ENCODE data around the gene MTA1.

Gene MTA1

GRCh38 chr14:105471823-105472485, 52.3 kb downstream of the MTA1 start:
- Histone ChIP-seq H4K20me1 (ENCODE audit: insufficient read depth, low read length) (no peaks in the 10 kb centered on the region), H3K4me1 (ENCODE audit: insufficient read depth, low read length, severe bottlenecking) (peaks cover 7% of the 10 kb centered on the region)

DNA sequence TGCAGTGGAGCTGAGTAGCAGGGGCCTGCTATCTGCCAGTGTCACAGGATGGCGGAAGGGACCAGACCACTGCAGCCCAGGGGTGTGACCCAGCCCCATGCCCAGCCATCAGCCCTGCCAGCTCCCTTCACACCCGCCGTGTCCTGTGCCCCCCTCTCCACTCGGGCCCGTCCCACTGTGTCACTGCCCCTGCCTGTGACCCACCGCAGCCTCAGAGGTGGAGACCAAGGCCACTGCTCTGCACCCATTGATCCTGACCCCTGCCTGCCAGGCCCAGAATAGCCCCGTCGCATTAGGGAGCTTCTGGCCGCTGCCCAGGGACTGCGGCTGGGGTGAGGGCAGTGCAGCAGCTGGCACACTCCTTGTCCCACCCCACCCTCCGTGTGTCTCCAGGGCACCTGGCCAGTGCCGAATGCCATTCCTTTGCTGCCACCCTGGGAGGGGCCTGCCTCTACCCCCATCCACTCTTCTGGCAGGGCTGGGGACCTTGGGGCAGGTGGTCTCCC, 52.9 kb downstream of the MTA1 start:
- TF ChIP-seq EZH2 (IDR thresholded peaks at IDR 0.05; ENCODE audit: borderline replicate concordance, low read length): no peak
- TF ChIP-seq, protein P1, sequence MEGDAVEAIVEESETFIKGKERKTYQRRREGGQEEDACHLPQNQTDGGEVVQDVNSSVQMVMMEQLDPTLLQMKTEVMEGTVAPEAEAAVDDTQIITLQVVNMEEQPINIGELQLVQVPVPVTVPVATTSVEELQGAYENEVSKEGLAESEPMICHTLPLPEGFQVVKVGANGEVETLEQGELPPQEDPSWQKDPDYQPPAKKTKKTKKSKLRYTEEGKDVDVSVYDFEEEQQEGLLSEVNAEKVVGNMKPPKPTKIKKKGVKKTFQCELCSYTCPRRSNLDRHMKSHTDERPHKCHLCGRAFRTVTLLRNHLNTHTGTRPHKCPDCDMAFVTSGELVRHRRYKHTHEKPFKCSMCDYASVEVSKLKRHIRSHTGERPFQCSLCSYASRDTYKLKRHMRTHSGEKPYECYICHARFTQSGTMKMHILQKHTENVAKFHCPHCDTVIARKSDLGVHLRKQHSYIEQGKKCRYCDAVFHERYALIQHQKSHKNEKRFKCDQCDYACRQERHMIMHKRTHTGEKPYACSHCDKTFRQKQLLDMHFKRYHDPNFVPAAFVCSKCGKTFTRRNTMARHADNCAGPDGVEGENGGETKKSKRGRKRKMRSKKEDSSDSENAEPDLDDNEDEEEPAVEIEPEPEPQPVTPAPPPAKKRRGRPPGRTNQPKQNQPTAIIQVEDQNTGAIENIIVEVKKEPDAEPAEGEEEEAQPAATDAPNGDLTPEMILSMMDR (IDR thresholded peaks at IDR 0.05; ENCODE audit: low read length): no peak
- no peaks in the 10 kb centered on the region for H3K9me2 ChIP-seq (ENCODE audit: low read depth, low read length)
- no peaks in the 10 kb centered on the region for H4K20me1 ChIP-seq (ENCODE audit: insufficient read depth, low read length)
- H3K4me1 ChIP-seq (ENCODE audit: insufficient read depth, low read length, severe bottlenecking): peaks cover 7% of the 10 kb centered on the region
- no peaks in the 10 kb centered on the region for H3K9me3 ChIP-seq (ENCODE audit: low read length)
- peaks cover 24% of the 10 kb centered on the region; the same call in 1 of the 2 replicates for H3K27me3 ChIP-seq (ENCODE audit: insufficient read depth, low read length)
- no peaks in the 10 kb centered on the region for H3F3A ChIP-seq (ENCODE audit: insufficient read depth, low read length)
- H3K27ac ChIP-seq (ENCODE audit: low read depth, low read length, poor library complexity, severe bottlenecking): no peak overlapping the region
- H3K4me3 ChIP-seq (ENCODE audit: low read depth, low read length, poor library complexity, severe bottlenecking): no peak overlapping the region
- H3K36me3 ChIP-seq (ENCODE audit: insufficient read depth, low read length): peaks cover 31% of the 10 kb centered on the region
- no peak overlapping the region for H3K9ac ChIP-seq (ENCODE audit: low read length)
- H3K79me2 ChIP-seq (ENCODE audit: insufficient read depth, low read length): no peaks in the 10 kb centered on the region
- no peak overlapping the region for H2AFZ ChIP-seq (ENCODE audit: low read length)
- no peak overlapping the region for H3K4me2 ChIP-seq (ENCODE audit: low read length)

More at GRCh38 chr14:105471823-105472485, 52.3 kb downstream of the MTA1 start:
- H3K9me3 ChIP-seq (ENCODE audit: low read length): no peaks in the 10 kb centered on the region
- no peak overlapping the region for H3K27ac ChIP-seq (ENCODE audit: low read depth, low read length, poor library complexity, severe bottlenecking)
- TF ChIP-seq EZH2 (IDR thresholded peaks at IDR 0.05; ENCODE audit: borderline replicate concordance, low read length): no peak
- TF ChIP-seq, protein P1 (IDR thresholded peaks at IDR 0.05; ENCODE audit: low read length): no peak
- H3K4me3 ChIP-seq (ENCODE audit: low read depth, low read length, poor library complexity, severe bottlenecking): no peak overlapping the region
- no peaks in the 10 kb centered on the region for H3K79me2 ChIP-seq (ENCODE audit: insufficient read depth, low read length)
- peaks cover 18% of the 10 kb centered on the region; the same call in 1 of the 2 replicates for H3K27me3 ChIP-seq (ENCODE audit: insufficient read depth, low read length)
- no peak overlapping the region for H2AFZ ChIP-seq (ENCODE audit: low read length)
- peaks cover 37% of the 10 kb centered on the region for H3K36me3 ChIP-seq (ENCODE audit: insufficient read depth, low read length)
- no peaks in the 10 kb centered on the region for H3K9me2 ChIP-seq (ENCODE audit: low read depth, low read length)
- H3F3A ChIP-seq (ENCODE audit: insufficient read depth, low read length): no peaks in the 10 kb centered on the region
- no peak overlapping the region for H3K4me2 ChIP-seq (ENCODE audit: low read length)
- no peak overlapping the region for H3K9ac ChIP-seq (ENCODE audit: low read length)

GRCh38 chr14:105473033-105473676, 53.5 kb downstream of the MTA1 start:
- Histone ChIP-seq H4K20me1 (ENCODE audit: insufficient read depth, low read length) (no peaks in the 10 kb centered on the region), H3K27me3 (ENCODE audit: insufficient read depth, low read length) (peaks cover 24% of the 10 kb centered on the region; the same call in 1 of the 2 replicates), H3F3A (ENCODE audit: insufficient read depth, low read length) (no peaks in the 10 kb centered on the region), H3K9me3 (ENCODE audit: low read length) (no peaks in the 10 kb centered on the region), H3K36me3 (ENCODE audit: insufficient read depth, low read length) (peaks cover 25% of the 10 kb centered on the region), H3K27ac (ENCODE audit: low read depth, low read length, poor library complexity, severe bottlenecking) (no peak overlapping the region), H3K9ac (ENCODE audit: low read length) (no peak overlapping the region), H3K4me3 (ENCODE audit: low read depth, low read length, poor library complexity, severe bottlenecking) (no peak overlapping the region), H3K4me2 (ENCODE audit: low read length) (no peak overlapping the region; the same call in 1 of the 2 replicates), H3K4me1 (ENCODE audit: insufficient read depth, low read length, severe bottlenecking) (peaks cover 7% of the 10 kb centered on the region), H3K9me2 (ENCODE audit: low read depth, low read length) (no peaks in the 10 kb centered on the region), H3K79me2 (ENCODE audit: insufficient read depth, low read length) (no peaks in the 10 kb centered on the region), H2AFZ (ENCODE audit: low read length) (no peak overlapping the region)
- TF ChIP-seq, protein P1 (IDR thresholded peaks at IDR 0.05; ENCODE audit: low read length): no peak
- TF ChIP-seq EZH2 (IDR thresholded peaks at IDR 0.05; ENCODE audit: borderline replicate concordance, low read length): no peak
